ENCODE measurements around the gene FKBP4.

- no peak for TF ChIP-seq POLR2AphosphoS5 (IDR thresholded peaks at IDR 0.05; ENCODE audit: low read depth, low read length)
- no peak for TF ChIP-seq POLR2A (IDR thresholded peaks at IDR 0.05; ENCODE audit: low read depth, low read length)
Observed at GRCh38 chr12:2769866-2770533, 24.8 kb upstream of the FKBP4 start.

All from GM12892 (cell line).